Upper lobe of left lung (tissue), 6 donors: Measurements from ENCODE around the gene GRK7. TPM values are rescaled to one million over a fixed set of nuclear protein-coding genes. Genes with fewer than 3 reads are reported as not detected.

ENCODE experiments used
- ATAC-seq, 2 donors: fragments of 200-7000 bp; cut with Tn5 transposase; one replicate each; pipeline ENCODE4 v1.9.1; 2022; ENCODE audit warnings: mild to moderate bottlenecking in 2 of 2, moderate library complexity in 2 of 2; ENCODE audit not compliant: low FRiP score in 2 of 2
- DNase-seq, 2 donors: peaks; one replicate each; pipeline ENCODE4 v3.0.0-alpha.2; 2019 to 2020
- H3K27ac ChIP-seq, 4 donors: fragments of 200-600 bp; sonication (generic); one replicate each; pipeline ENCODE4 v1.5.1; 2016 to 2019
- H3K27me3 ChIP-seq, 4 donors: fragments of 200-600 bp; sonication (generic); one replicate each; pipeline ENCODE4 v1.5.1; 2017 to 2019
- H3K36me3 ChIP-seq, 4 donors: fragments of 200-600 bp; sonication (generic); one replicate each; pipeline ENCODE4 v1.5.1; 2016 to 2019
- H3K4me1 ChIP-seq, 4 donors: fragments of 200-600 bp; sonication (generic); one replicate each; pipeline ENCODE4 v1.5.1; 2018 to 2019
- H3K4me3 ChIP-seq, 4 donors: fragments of 200-600 bp; sonication (generic); one replicate each; pipeline ENCODE4 v1.5.1; 2017 to 2019; ENCODE audit warnings: mild to moderate bottlenecking in 2 of 4, moderate library complexity in 1 of 4
- H3K9me3 ChIP-seq, 4 donors: fragments of 200-600 bp; sonication (generic); one replicate each; pipeline ENCODE4 v1.5.1; 2018 to 2019
- CTCF ChIP-seq, 6 experiments: fragments of 450-650 bp in 4 of 6; fragments of 200-600 bp in 2 of 6; sonication (generic) in 2 of 6; IDR thresholded peaks; one replicate each; pipeline ENCODE4 v1.5.1; 2016 to 2019; ENCODE audit warnings: antibody characterized with exemption in 6 of 6
- EP300 ChIP-seq, 4 donors: sonication (generic); formaldehyde crosslinking; IDR thresholded peaks; one replicate each; pipeline ENCODE4 v1.5.1; 2017; ENCODE audit warnings: antibody characterized with exemption in 4 of 4, control low read depth in 2 of 4
- POLR2A ChIP-seq, 4 donors: fragments of 450-650 bp; IDR thresholded peaks; one replicate each; pipeline ENCODE4 v1.5.1; 2016 to 2017; ENCODE audit warnings: antibody characterized with exemption in 4 of 4, mild to moderate bottlenecking in 2 of 4
- POLR2AphosphoS5 ChIP-seq, 2 donors: sonication (generic); formaldehyde crosslinking; IDR thresholded peaks; one replicate each; pipeline ENCODE4 v1.5.1; 2017; ENCODE audit warnings: antibody characterized with exemption in 2 of 2
- WGBS, 2 donors: methylation state at CpG; one replicate each; pipeline ENCODE4 v1.1.5; 2017 to 2018; 5-methylcytosine and 5-hydroxymethylcytosine counted together
- total RNA-seq, 6 donors: library from RNA; depleted of rRNA in 4 of 6; stranded (reverse); fragments of >200 nt in 4 of 6; gene quantifications; one replicate each; pipeline versions ENCODE4 v1.1.0 to v1.2.1, GENCODE V29; 2016 to 2021
- donor health status: DM: no; HTN: no; CAD: no; lungs with moderate emphysema.
- donor health status: DM: no; HTN: yes; CAD: no; lungs with severe emphysema.

The GRK7 gene
- total RNA-seq, 6 donors from 2014 or later, result 0.22 TPM; not detected in 5

- Histone ChIP-seq H3K9me3 (no peaks in the 10 kb centered on the region), H3K36me3 (no peaks in the 10 kb centered on the region), H3K4me1 (peaks cover 27 to 33% (median 29%) of the 10 kb centered on the region in 4 donors), H3K4me3 (peak within 1 kb of the TSS; percentile 70 to 91 (median 86)), H3K27ac (peak within 1 kb of the TSS; percentile 90 to 96 (median 94)), H3K27me3 (no peaks in the 10 kb centered on the region)
- TF ChIP-seq POLR2AphosphoS5 (IDR thresholded peaks at IDR 0.05), result peak; percentile 63 to 82
- no peak for TF ChIP-seq EP300 (IDR thresholded peaks at IDR 0.05)
- TF ChIP-seq POLR2A (IDR thresholded peaks at IDR 0.05), result peak in 3 of 4 donors; percentile 67 to 84 (median 84)
- peak; percentile 81 to 99 (median 98) for TF ChIP-seq CTCF (IDR thresholded peaks at IDR 0.05)
- 0% methylated on average over 30 to 53 of the region's 81 CpGs for WGBS, 2 donors
- DNase-seq (peak; percentile 96 to 100), ATAC-seq (peak; percentile 99)
Measured at GRCh38 chr3:141738022-141738890, 25.0 kb upstream of the GRK7 start, which contains the start of gene RNF7. RNF7 (plus strand) TSS chr3:141738298; CDS start chr3:141738342, 44 bp downstream.

- H3K27ac ChIP-seq, result peak overlapping the region; percentile 90 to 96 (median 94)
- peak overlapping the region; percentile 70 to 91 (median 86) for H3K4me3 ChIP-seq
- H3K36me3 ChIP-seq, result no peaks in the 10 kb centered on the region
- DNase-seq, result no peak
- H3K9me3 ChIP-seq, result no peaks in the 10 kb centered on the region
- WGBS, 2 donors, result 0 to 1% methylated on average over 11 of the region's 11 CpGs
- H3K4me1 ChIP-seq, result peaks cover 28 to 35% (median 31%) of the 10 kb centered on the region in 4 donors
- no peaks in the 10 kb centered on the region for H3K27me3 ChIP-seq
- peak in 1 of 2 donors; percentile 62 for ATAC-seq
- TF ChIP-seq CTCF (IDR thresholded peaks at IDR 0.05) (no peak), POLR2A (IDR thresholded peaks at IDR 0.05) (no peak), EP300 (IDR thresholded peaks at IDR 0.05) (no peak), POLR2AphosphoS5 (IDR thresholded peaks at IDR 0.05) (no peak)
Measured at GRCh38 chr3:141738891-141739363, 24.3 kb upstream of the GRK7 start.

DNA sequence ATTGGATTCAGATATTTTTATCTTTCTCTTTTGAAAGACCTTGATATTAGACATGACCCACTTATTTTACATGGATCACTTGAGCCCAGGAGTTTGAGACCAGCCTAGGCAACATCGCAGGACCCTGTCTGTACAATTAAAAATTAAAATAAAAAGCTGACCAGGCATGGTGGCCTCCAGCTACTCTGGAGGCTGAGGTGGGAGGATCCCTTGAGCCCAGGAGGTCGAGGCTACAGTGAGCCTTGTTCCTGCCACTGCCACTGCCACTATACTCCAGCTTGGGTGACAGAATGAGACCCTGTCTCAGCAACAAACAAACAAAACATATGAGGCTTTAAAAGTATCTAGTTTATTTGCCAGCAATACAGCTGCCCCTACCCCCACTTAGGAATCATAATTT is 23.5 kb upstream of the GRK7 start:
- peak overlapping the region; percentile 90 to 96 (median 94) for H3K27ac ChIP-seq
- 71 to 72% methylated on average over 2 of the region's 2 CpGs for WGBS, 2 donors
- H3K4me3 ChIP-seq, result peak overlapping the region in 3 of 4 donors; percentile 70 to 90 (median 83)
- ATAC-seq (no peak), DNase-seq (no peak)
- peaks cover 0 to 7% (median 2%) of the 10 kb centered on the region in 4 donors for H3K36me3 ChIP-seq
- TF ChIP-seq EP300 (IDR thresholded peaks at IDR 0.05) (no peak), POLR2A (IDR thresholded peaks at IDR 0.05) (no peak), POLR2AphosphoS5 (IDR thresholded peaks at IDR 0.05) (no peak), CTCF (IDR thresholded peaks at IDR 0.05) (no peak)
- H3K9me3 ChIP-seq, result no peaks in the 10 kb centered on the region
- H3K4me1 ChIP-seq, result peaks cover 28 to 41% (median 31%) of the 10 kb centered on the region in 4 donors
- H3K27me3 ChIP-seq, result no peaks in the 10 kb centered on the region

- peaks cover 28 to 41% (median 31%) of the 10 kb centered on the region in 4 donors for H3K4me1 ChIP-seq
- TF ChIP-seq EP300 (IDR thresholded peaks at IDR 0.05) (no peak), POLR2A (IDR thresholded peaks at IDR 0.05) (no peak)
- H3K36me3 ChIP-seq, result peaks cover 4 to 14% (median 8%) of the 10 kb centered on the region in 4 donors
- no peaks in the 10 kb centered on the region for H3K27me3 ChIP-seq
- DNase-seq (no peak), ATAC-seq (no peak)
- H3K4me3 ChIP-seq, result no peak overlapping the region
- H3K27ac ChIP-seq, result peak overlapping the region in 2 of 4 donors; percentile 31 to 96
- no peaks in the 10 kb centered on the region for H3K9me3 ChIP-seq
Measured at GRCh38 chr3:141740349-141740748, 22.9 kb upstream of the GRK7 start.

DNA sequence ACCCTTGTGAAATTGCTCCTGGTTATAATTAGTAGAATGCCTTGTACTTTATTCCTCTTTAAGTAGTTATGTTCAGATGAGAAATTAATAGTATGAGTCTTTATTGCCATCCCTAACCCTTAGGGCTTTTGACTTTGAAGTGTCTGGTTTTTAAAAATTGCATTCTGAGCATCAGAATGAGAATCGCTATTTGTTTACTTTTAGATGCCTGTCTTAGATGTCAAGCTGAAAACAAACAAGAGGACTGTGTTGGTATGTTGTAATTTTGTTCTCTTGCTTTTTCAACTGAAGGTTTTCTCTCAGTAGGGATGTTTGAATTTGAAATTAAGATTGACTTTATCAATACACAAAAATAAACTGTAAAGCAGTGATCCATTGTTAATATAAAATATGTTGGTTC is 19.9 kb upstream of the GRK7 start:
- Histone ChIP-seq H3K27me3 (no peaks in the 10 kb centered on the region), H3K4me3 (no peak overlapping the region), H3K9me3 (no peaks in the 10 kb centered on the region), H3K4me1 (peaks cover 28 to 41% (median 29%) of the 10 kb centered on the region in 4 donors), H3K36me3 (peaks cover 10 to 43% (median 28%) of the 10 kb centered on the region in 4 donors), H3K27ac (no peak overlapping the region)
- ATAC-seq (no peak), DNase-seq (no peak)
- no peak for TF ChIP-seq POLR2A (IDR thresholded peaks at IDR 0.05)
- no peak for TF ChIP-seq EP300 (IDR thresholded peaks at IDR 0.05)
- no peak for TF ChIP-seq CTCF (IDR thresholded peaks at IDR 0.05)
- 43% methylated on average over 1 of the region's 1 CpG for WGBS, 2 donors
